Ovary (tissue), 3 donors: ENCODE measurements around the gene CHMP4A.

Experiments
- EP300 ChIP-seq: sonication (generic); formaldehyde crosslinking; IDR thresholded peaks from one replicate; pipeline ENCODE4 v1.6.1; 2017; ENCODE audit warnings: antibody characterized with exemption
- TF ChIP-seq, protein P1 (sequence below), 3 donors: fragments of 450-650 bp in 2 of 3; fragments of 200-600 bp in 1 of 3; IDR thresholded peaks; one replicate each; pipeline versions ENCODE4 v1.5.1 to v1.8.0; 2016 to 2022; ENCODE audit warnings: antibody characterized with exemption in 3 of 3, mild to moderate bottlenecking in 1 of 3
- donor health status: DM: no; HTN: no; CAD: no.

DNA sequence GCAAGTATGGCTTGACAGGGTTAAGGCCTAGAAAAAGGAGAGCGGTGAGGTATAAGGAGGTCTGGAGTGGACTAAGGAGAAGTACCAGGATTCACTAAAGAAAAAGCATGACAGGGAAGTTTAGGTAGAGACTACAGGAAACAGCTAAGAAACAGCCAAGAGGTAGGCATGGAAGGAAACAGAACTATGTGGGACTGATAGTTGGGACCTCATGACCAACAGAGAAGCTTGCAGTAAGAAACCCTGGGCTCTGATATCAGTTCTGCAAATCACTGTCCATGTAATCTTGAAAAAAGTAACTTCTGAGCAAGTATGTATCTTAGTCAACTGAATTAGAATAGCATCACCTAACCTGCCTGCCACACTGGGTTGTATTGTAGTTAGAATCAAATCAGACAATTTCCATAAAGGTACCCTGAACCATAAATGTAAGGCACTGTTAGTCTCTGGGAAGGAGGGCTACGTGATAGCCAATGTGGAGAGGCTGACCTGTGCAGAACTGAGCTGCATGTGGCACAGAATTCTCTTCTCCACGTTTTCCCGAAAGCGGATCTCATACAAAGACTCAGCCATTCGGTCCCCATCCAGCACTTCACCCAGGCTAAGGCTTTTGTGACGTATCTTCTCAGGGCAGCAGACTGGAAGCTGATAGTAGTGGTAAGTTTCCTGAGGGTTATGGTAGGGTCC, 19.0 kb downstream of the CHMP4A start:
- TF ChIP-seq, protein P1, sequence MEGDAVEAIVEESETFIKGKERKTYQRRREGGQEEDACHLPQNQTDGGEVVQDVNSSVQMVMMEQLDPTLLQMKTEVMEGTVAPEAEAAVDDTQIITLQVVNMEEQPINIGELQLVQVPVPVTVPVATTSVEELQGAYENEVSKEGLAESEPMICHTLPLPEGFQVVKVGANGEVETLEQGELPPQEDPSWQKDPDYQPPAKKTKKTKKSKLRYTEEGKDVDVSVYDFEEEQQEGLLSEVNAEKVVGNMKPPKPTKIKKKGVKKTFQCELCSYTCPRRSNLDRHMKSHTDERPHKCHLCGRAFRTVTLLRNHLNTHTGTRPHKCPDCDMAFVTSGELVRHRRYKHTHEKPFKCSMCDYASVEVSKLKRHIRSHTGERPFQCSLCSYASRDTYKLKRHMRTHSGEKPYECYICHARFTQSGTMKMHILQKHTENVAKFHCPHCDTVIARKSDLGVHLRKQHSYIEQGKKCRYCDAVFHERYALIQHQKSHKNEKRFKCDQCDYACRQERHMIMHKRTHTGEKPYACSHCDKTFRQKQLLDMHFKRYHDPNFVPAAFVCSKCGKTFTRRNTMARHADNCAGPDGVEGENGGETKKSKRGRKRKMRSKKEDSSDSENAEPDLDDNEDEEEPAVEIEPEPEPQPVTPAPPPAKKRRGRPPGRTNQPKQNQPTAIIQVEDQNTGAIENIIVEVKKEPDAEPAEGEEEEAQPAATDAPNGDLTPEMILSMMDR (IDR thresholded peaks at IDR 0.05): no peak
- no peak for TF ChIP-seq EP300
